Muscle layer of colon (tissue), 2 donors: Measurements from ENCODE around the gene TMEM165.

ENCODE experiments used
- H3K27ac ChIP-seq: one replicate; pipeline ENCODE4 v1.7.0; 2013; ENCODE audit warnings: low read depth, mild to moderate bottlenecking, low read length, moderate library complexity
- H3K27me3 ChIP-seq, 2 donors: one replicate each; pipeline ENCODE4 v1.7.0; 2013; ENCODE audit warnings: low read length in 2 of 2, mild to moderate bottlenecking in 2 of 2; ENCODE audit not compliant: insufficient read depth in 2 of 2, control insufficient read depth in 1 of 2
- H3K36me3 ChIP-seq: one replicate; pipeline ENCODE4 v1.7.0; 2013; ENCODE audit warnings: mild to moderate bottlenecking, low read length; ENCODE audit not compliant: insufficient read depth
- H3K4me1 ChIP-seq: one replicate; pipeline ENCODE4 v1.7.0; 2013; ENCODE audit warnings: mild to moderate bottlenecking, low read length; ENCODE audit not compliant: insufficient read depth
- H3K4me3 ChIP-seq, 2 donors: one replicate each; pipeline ENCODE4 v1.7.0; 2013; ENCODE audit warnings: low read length in 2 of 2, low read depth in 1 of 2, mild to moderate bottlenecking in 1 of 2, moderate library complexity in 1 of 2
- H3K9ac ChIP-seq: one replicate; pipeline ENCODE4 v1.7.0; 2013; ENCODE audit warnings: low read length
- H3K9me3 ChIP-seq: one replicate; pipeline ENCODE4 v1.7.0; 2013; ENCODE audit warnings: mild to moderate bottlenecking, low read length
- donor health status: abdominal sarcoma.
- donor health status: Adenocarcinoma of cecum.

The TMEM165 gene

GRCh38 chr4:55409468-55410171 lies 13.9 kb downstream of the TMEM165 start:
- no peak overlapping the region for H3K27ac ChIP-seq

DNA sequence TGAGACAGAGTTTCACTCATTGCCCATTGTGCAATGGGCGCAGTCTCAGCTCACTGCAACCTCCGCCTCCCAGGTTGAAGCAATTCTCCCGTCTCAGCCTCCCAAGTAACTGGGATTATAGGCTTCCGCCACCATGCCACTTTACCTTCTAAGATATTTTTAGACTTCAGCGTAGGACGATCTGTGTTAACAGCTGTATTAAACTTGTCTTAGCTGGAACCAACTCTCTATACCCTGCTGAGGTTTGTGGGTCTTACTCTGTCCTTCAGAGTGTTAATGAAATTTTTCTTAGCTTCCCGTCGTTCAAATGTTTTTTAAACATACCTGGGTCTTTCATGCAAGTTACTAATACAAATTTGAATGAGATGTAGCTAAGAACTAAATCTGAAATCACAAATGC lies 14.7 kb downstream of the TMEM165 start:
- Histone ChIP-seq H3K27me3 (no peaks in the 10 kb centered on the region), H3K4me3 (no peak overlapping the region), H3K9me3 (no peaks in the 10 kb centered on the region), H3K4me1 (peaks cover 17% of the 10 kb centered on the region), H3K27ac (no peak overlapping the region), H3K9ac (no peak overlapping the region), H3K36me3 (peaks cover 19% of the 10 kb centered on the region)

More at GRCh38 chr4:55409468-55410171, 13.9 kb downstream of the TMEM165 start:
- no peak overlapping the region for H3K4me3 ChIP-seq
- no peaks in the 10 kb centered on the region for H3K9me3 ChIP-seq
- H3K36me3 ChIP-seq, result peaks cover 24% of the 10 kb centered on the region
- peaks cover 17% of the 10 kb centered on the region for H3K4me1 ChIP-seq
- H3K27me3 ChIP-seq, result no peaks in the 10 kb centered on the region
- no peak overlapping the region for H3K9ac ChIP-seq

DNA sequence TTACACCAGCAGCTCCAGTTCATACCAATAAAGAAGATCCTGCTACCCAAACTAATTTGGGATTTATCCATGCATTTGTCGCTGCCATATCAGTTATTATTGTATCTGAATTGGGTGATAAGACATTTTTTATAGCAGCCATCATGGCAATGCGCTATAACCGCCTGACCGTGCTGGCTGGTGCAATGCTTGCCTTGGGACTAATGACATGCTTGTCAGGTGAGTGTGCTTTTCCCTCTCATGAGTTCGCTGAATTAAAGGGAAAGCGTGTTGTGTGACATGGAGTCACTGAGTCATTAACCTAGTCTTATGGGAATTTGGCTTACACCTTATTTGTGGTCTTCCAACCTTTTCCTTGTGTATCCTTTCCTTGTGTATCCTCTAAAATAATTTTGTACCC lies 15.9 kb downstream of the TMEM165 start:
- peaks cover 17% of the 10 kb centered on the region for H3K36me3 ChIP-seq
- no peak overlapping the region for H3K4me3 ChIP-seq
- no peaks in the 10 kb centered on the region for H3K9me3 ChIP-seq
- no peak overlapping the region for H3K27ac ChIP-seq
- peaks cover 17% of the 10 kb centered on the region for H3K4me1 ChIP-seq
- H3K9ac ChIP-seq, result no peak overlapping the region
- H3K27me3 ChIP-seq, result no peaks in the 10 kb centered on the region

DNA sequence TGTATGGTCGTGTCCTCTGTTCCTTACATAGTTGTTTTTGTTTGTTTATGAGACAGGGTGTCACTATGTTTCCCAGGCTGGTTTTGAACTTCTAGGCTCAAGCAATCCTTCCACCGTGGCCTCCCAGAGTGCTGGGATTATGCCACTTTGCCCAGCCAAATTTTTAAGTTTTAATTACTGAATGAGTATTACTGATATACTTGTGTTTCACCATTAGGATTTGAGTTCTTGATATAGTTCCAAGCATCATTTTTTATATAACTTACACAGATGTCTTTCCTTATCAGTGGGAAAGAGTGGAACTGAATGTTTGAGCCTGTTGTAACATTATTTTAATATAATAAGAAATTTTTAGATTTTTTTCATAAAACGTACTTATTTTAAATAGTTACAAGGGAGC lies 20.4 kb downstream of the TMEM165 start:
- H3K36me3 ChIP-seq, result peaks cover 35% of the 10 kb centered on the region
- no peak overlapping the region for H3K27ac ChIP-seq
- no peaks in the 10 kb centered on the region for H3K27me3 ChIP-seq
- H3K4me3 ChIP-seq, result no peak overlapping the region
- no peaks in the 10 kb centered on the region for H3K4me1 ChIP-seq
- H3K9me3 ChIP-seq, result no peaks in the 10 kb centered on the region
- H3K9ac ChIP-seq, result no peak overlapping the region

- Histone ChIP-seq H3K4me3 (no peak overlapping the region), H3K36me3 (peaks cover 47% of the 10 kb centered on the region), H3K9me3 (no peaks in the 10 kb centered on the region)
Measured at GRCh38 chr4:55424791-55425190, 29.0 kb downstream of the TMEM165 start.

GRCh38 chr4:55431710-55432336 lies 36.1 kb downstream of the TMEM165 start:
- Histone ChIP-seq H3K4me1 (no peaks in the 10 kb centered on the region), H3K9ac (no peak overlapping the region), H3K27ac (no peak overlapping the region), H3K27me3 (no peaks in the 10 kb centered on the region), H3K9me3 (no peaks in the 10 kb centered on the region), H3K4me3 (no peak overlapping the region), H3K36me3 (peaks cover 36% of the 10 kb centered on the region)

More at GRCh38 chr4:55424791-55425190, 29.0 kb downstream of the TMEM165 start:
- H3K27me3 ChIP-seq, result no peaks in the 10 kb centered on the region
- no peak overlapping the region for H3K9ac ChIP-seq
- no peaks in the 10 kb centered on the region for H3K4me1 ChIP-seq
- no peak overlapping the region for H3K27ac ChIP-seq

DNA sequence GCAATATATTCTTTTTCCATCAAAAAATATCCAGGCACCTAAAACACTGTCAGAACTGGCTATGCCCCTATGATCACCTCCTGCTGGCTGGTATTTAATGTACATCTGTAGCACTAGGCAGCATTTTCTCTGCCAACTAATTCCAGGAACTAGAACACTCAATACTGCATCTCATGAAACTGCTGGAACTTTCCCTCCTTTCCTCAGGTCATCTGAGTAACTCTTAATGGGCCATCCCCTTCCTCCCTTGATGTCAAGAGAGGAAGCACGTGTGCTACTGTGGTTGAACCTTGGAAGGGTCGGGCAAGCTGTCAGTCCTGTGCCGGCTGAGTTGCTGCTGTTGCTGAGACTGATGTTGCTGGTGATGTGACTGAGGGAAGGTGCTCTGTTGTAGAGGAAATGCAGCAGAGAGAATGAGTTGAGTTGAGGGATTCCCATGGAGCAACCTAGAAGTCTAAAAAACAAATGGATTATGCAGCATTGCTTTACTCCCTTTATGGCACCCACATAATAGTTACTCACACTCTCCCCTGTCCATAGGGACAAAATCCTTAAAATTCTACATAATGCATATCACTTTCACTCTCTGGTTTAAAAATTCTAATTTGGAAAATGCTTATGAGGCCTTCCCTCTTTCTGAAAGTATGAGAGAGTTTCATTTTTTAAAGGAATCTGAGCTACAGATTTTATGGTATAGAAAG lies 39.5 kb downstream of the TMEM165 start:
- peaks cover 33% of the 10 kb centered on the region for H3K36me3 ChIP-seq
- no peaks in the 10 kb centered on the region for H3K4me1 ChIP-seq
- no peak overlapping the region for H3K9ac ChIP-seq
- no peaks in the 10 kb centered on the region for H3K9me3 ChIP-seq
- H3K27me3 ChIP-seq, result no peaks in the 10 kb centered on the region
- no peak overlapping the region for H3K27ac ChIP-seq
- no peak overlapping the region for H3K4me3 ChIP-seq

DNA sequence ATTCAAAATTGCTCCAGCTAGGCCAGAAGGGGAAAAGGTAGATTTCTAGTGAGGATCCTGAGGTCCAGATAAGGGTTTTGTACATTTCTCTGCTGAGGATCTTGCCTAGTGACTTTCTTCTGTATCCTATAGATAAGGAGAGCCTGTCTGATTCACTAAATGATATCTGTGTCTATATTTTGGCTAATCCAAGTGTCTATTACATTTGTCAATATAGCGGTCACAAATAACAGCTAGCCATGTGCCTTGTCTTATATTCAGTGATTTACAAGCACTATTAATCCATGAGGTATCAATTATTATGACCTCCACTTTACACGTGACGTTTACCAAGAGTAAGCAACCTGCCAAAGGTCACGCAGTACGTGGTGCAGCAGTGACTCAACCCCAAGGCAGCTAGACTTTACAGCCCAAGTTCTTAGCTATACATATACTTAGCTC lies 41.6 kb downstream of the TMEM165 start:
- no peak overlapping the region for H3K27ac ChIP-seq
- H3K9me3 ChIP-seq, result no peaks in the 10 kb centered on the region
- H3K27me3 ChIP-seq, result no peaks in the 10 kb centered on the region
- peaks cover 38% of the 10 kb centered on the region for H3K36me3 ChIP-seq
- no peak overlapping the region for H3K9ac ChIP-seq
- H3K4me1 ChIP-seq, result no peaks in the 10 kb centered on the region
- no peak overlapping the region for H3K4me3 ChIP-seq

- H3K4me3 ChIP-seq, result no peak overlapping the region
- no peaks in the 10 kb centered on the region for H3K27me3 ChIP-seq
- H3K36me3 ChIP-seq, result peaks cover 38% of the 10 kb centered on the region
- no peak overlapping the region for H3K9ac ChIP-seq
- H3K27ac ChIP-seq, result no peak overlapping the region
- no peaks in the 10 kb centered on the region for H3K4me1 ChIP-seq
- H3K9me3 ChIP-seq, result no peaks in the 10 kb centered on the region
Measured at GRCh38 chr4:55437823-55438222, 42.1 kb downstream of the TMEM165 start.

DNA sequence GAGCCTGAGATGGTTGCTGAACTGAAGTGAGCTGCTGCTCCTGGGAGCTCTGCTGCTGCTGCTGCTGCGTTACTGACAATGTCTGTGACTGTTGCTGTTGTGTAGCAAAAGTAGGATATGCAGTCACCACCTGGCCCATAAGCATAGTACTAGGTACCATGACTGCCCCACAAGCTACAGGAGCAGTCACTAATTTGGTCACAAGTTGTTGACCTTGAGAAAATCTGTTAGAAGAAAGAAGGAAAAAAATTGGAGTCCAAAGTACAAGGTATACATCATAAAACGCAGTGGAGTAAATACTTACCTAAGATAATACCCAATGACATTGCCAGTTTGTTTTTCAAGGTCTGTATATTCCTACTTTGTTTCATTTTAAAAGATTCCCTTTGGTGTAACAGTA lies 42.6 kb downstream of the TMEM165 start:
- no peak overlapping the region for H3K4me3 ChIP-seq
- H3K36me3 ChIP-seq, result peaks cover 36% of the 10 kb centered on the region
- no peaks in the 10 kb centered on the region for H3K27me3 ChIP-seq
- H3K27ac ChIP-seq, result no peak overlapping the region
- no peaks in the 10 kb centered on the region for H3K9me3 ChIP-seq
- H3K4me1 ChIP-seq, result no peaks in the 10 kb centered on the region
- no peak overlapping the region for H3K9ac ChIP-seq

- Histone ChIP-seq H3K27ac (no peak overlapping the region), H3K4me3 (no peak overlapping the region), H3K4me1 (no peaks in the 10 kb centered on the region), H3K9me3 (no peaks in the 10 kb centered on the region), H3K27me3 (no peaks in the 10 kb centered on the region), H3K9ac (no peak overlapping the region), H3K36me3 (peaks cover 42% of the 10 kb centered on the region)
Measured at GRCh38 chr4:55439023-55439422, 43.3 kb downstream of the TMEM165 start.
